Measurements from ENCODE around the gene PLK5.

DNA sequence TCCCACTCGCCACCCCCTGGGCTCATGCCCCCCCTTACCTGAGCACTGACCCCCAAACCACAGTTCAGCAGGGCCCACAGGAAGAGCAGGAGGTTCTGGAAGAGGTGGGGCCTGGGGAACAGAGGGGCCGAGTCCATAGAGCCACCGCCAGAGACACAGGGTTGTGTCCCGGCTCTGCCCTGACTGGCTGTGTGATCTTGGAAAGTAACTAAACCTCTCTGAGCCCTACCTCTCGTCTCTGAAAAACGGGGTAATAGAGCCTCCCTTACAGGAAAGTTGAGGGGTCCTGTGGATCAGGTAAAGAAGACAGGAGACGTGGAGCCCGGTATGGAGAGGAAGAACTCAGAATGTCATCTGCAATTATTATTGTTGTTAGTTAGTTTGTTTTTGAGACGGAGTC is 13.1 kb upstream of the PLK5 start:
- TF ChIP-seq CTCF (conservative IDR thresholded peaks at IDR 0.05; ENCODE audit: low read length) (no peak), EZH2phosphoT487 (IDR thresholded peaks at IDR 0.05; ENCODE audit: borderline replicate concordance) (no peak)
